Glutamatergic neuron (in vitro differentiated cells): ENCODE measurements around the gene AHCYL2. TPM values are rescaled to one million over a fixed set of nuclear protein-coding genes. Genes with fewer than 3 reads are reported as not detected.

ENCODE experiments used
- DNase-seq: peaks from one replicate; pipeline ENCODE4 v3.0.0; 2022
- H3K27ac Mint-ChIP-seq: one replicate; pipeline ENCODE4 v1.8.0; 2020; ENCODE audit warnings: mild to moderate bottlenecking, mixed read lengths, inconsistent platforms; ENCODE audit not compliant: unreplicated experiment
- H3K27me3 Mint-ChIP-seq: one replicate; pipeline ENCODE4 v1.8.0; 2020; ENCODE audit warnings: mild to moderate bottlenecking, moderate library complexity, mixed read lengths, inconsistent platforms; ENCODE audit not compliant: unreplicated experiment
- H3K36me3 Mint-ChIP-seq: one replicate; pipeline ENCODE4 v1.8.0; 2020; ENCODE audit warnings: mild to moderate bottlenecking, mixed read lengths, inconsistent platforms; ENCODE audit not compliant: unreplicated experiment
- H3K4me1 Mint-ChIP-seq: one replicate; pipeline ENCODE4 v1.8.0; 2020; ENCODE audit warnings: mild to moderate bottlenecking, low read depth, mixed read lengths, inconsistent platforms; ENCODE audit not compliant: unreplicated experiment
- H3K4me3 Mint-ChIP-seq: one replicate; pipeline ENCODE4 v1.8.0; 2020; ENCODE audit warnings: mild to moderate bottlenecking, mixed read lengths, inconsistent platforms; ENCODE audit not compliant: unreplicated experiment
- H3K9me3 Mint-ChIP-seq: one replicate; pipeline ENCODE4 v1.8.0; 2020; ENCODE audit warnings: mild to moderate bottlenecking, moderate library complexity, mixed read lengths, inconsistent platforms; ENCODE audit not compliant: unreplicated experiment
- CTCF ChIP-seq: fragments of 200-600 bp; sonication (generic); IDR thresholded peaks from one replicate; pipeline ENCODE4 v1.5.0; 2021; ENCODE audit not compliant: partially characterized antibody, unreplicated experiment
- total RNA-seq: library from RNA; stranded (reverse); fragmentation: NEBNext Ultra II Directional; extraction: Animal tissue kit (Norgen Biotek cat#: 25700); gene quantifications from one replicate; pipeline ENCODE4 v1.2.1, GENCODE V29; 2021; ENCODE audit not compliant: unreplicated experiment

AHCYL2 gene
- total RNA-seq, 1 donor from 2014 or later, result 16.8 TPM

GRCh38 chr7:129191272-129191671 is 33.6 kb upstream of the AHCYL2 start:
- Mint-ChIP-seq H3K36me3 (peaks cover 5% of the 10 kb centered on the region), H3K4me3 (no peak overlapping the region), H3K27ac (no peak overlapping the region), H3K4me1 (peaks cover 8% of the 10 kb centered on the region), H3K27me3 (peaks cover 12% of the 10 kb centered on the region), H3K9me3 (peaks cover 2% of the 10 kb centered on the region)
- DNase-seq, result no peak
- no peak for TF ChIP-seq CTCF

GRCh38 chr7:129193892-129194291 is 30.9 kb upstream of the AHCYL2 start:
- peaks cover 5% of the 10 kb centered on the region for H3K4me1 Mint-ChIP-seq
- TF ChIP-seq CTCF, result no peak
- H3K9me3 Mint-ChIP-seq, result peaks cover 2% of the 10 kb centered on the region
- H3K36me3 Mint-ChIP-seq, result no peaks in the 10 kb centered on the region
- no peak overlapping the region for H3K27ac Mint-ChIP-seq
- H3K4me3 Mint-ChIP-seq, result no peak overlapping the region
- H3K27me3 Mint-ChIP-seq, result peaks cover 5% of the 10 kb centered on the region
- DNase-seq, result no peak

- peaks cover 3% of the 10 kb centered on the region for H3K27me3 Mint-ChIP-seq
- H3K27ac Mint-ChIP-seq, result no peak overlapping the region
- no peak for DNase-seq
- no peaks in the 10 kb centered on the region for H3K9me3 Mint-ChIP-seq
- TF ChIP-seq CTCF, result no peak
- H3K36me3 Mint-ChIP-seq, result no peaks in the 10 kb centered on the region
- H3K4me3 Mint-ChIP-seq, result no peak overlapping the region
- no peaks in the 10 kb centered on the region for H3K4me1 Mint-ChIP-seq
These were observed 27.1 kb upstream of the AHCYL2 start for GRCh38 chr7:129197771-129198170.

- H3K27me3 Mint-ChIP-seq, result peaks cover 3% of the 10 kb centered on the region
- no peaks in the 10 kb centered on the region for H3K4me1 Mint-ChIP-seq
- DNase-seq, result no peak
- H3K27ac Mint-ChIP-seq, result no peak overlapping the region
- H3K36me3 Mint-ChIP-seq, result no peaks in the 10 kb centered on the region
- no peaks in the 10 kb centered on the region for H3K9me3 Mint-ChIP-seq
- no peak overlapping the region for H3K4me3 Mint-ChIP-seq
- no peak for TF ChIP-seq CTCF
These were observed 25.4 kb upstream of the AHCYL2 start for GRCh38 chr7:129199406-129199805.

GRCh38 chr7:129202058-129202777 is 22.6 kb upstream of the AHCYL2 start:
- Mint-ChIP-seq H3K4me3 (no peak overlapping the region), H3K36me3 (no peaks in the 10 kb centered on the region), H3K9me3 (no peaks in the 10 kb centered on the region), H3K27me3 (peaks cover 3% of the 10 kb centered on the region), H3K27ac (no peak overlapping the region), H3K4me1 (no peaks in the 10 kb centered on the region)
- no peak for DNase-seq
- TF ChIP-seq CTCF, result no peak
